GM23338 (cell line): Measurements from ENCODE around the gene UBE2F. TPM values are rescaled to one million over a fixed set of nuclear protein-coding genes. Genes with fewer than 3 reads are reported as not detected.

Experiments
- ATAC-seq: fragments of 200-7000 bp; cut with Tn5 transposase; 3 replicates; pipeline ENCODE4 v1.9.1; 2020
- DNase-seq: peaks from one replicate; pipeline ENCODE4 v3.0.0-alpha.2; 2015; ENCODE audit warnings: low spot score
- H2AFZ ChIP-seq: fragments of 200-600 bp; sonication (generic); 2 replicates; pipeline ENCODE4 v1.8.0; 2016; ENCODE audit warnings: antibody characterized with exemption, mild to moderate bottlenecking, moderate library complexity
- H3F3A ChIP-seq: fragments of 200-600 bp; sonication (generic); replicated peaks from 2 replicates; pipeline ENCODE4 v1.8.0; 2017; ENCODE audit warnings: antibody characterized with exemption, mixed run types, low read depth
- H3K27ac ChIP-seq: fragments of 200-600 bp; sonication (generic); 2 replicates; pipeline ENCODE4 v1.6.1; 2016; ENCODE audit warnings: low read depth
- H3K27me3 ChIP-seq: fragments of 200-600 bp; sonication (generic); 2 replicates; pipeline ENCODE4 v1.8.0; 2016; ENCODE audit warnings: mild to moderate bottlenecking, mixed run types, moderate library complexity; ENCODE audit not compliant: insufficient read depth
- H3K36me3 ChIP-seq: fragments of 200-600 bp; sonication (generic); 2 replicates; pipeline ENCODE4 v1.8.0; 2016; ENCODE audit warnings: mild to moderate bottlenecking; ENCODE audit not compliant: insufficient read depth
- H3K4me1 ChIP-seq: fragments of 200-600 bp; sonication (generic); 2 replicates; pipeline ENCODE4 v1.8.0; 2016; ENCODE audit warnings: mild to moderate bottlenecking, moderate library complexity; ENCODE audit not compliant: insufficient read depth
- H3K4me2 ChIP-seq: fragments of 200-600 bp; sonication (generic); 2 replicates; pipeline ENCODE4 v1.7.1; 2017; ENCODE audit warnings: mixed run types
- H3K4me3 ChIP-seq: fragments of 200-600 bp; sonication (generic); 2 replicates; pipeline ENCODE4 v1.6.1; 2016; ENCODE audit warnings: mixed run types
- H3K79me2 ChIP-seq: fragments of 200-600 bp; sonication (generic); replicated peaks from 2 replicates; pipeline ENCODE4 v1.8.0; 2017; ENCODE audit warnings: mild to moderate bottlenecking; ENCODE audit not compliant: insufficient read depth
- H3K9me2 ChIP-seq: fragments of 200-600 bp; sonication (generic); 2 replicates; pipeline ENCODE4 v1.8.0; 2017; ENCODE audit not compliant: insufficient read depth
- H4K20me1 ChIP-seq: fragments of 200-600 bp; sonication (generic); replicated peaks from 2 replicates; pipeline ENCODE4 v1.8.0; 2017; ENCODE audit warnings: mild to moderate bottlenecking; ENCODE audit not compliant: insufficient read depth
- H3K27ac Mint-ChIP-seq: 2 replicates; pipeline ENCODE4 v1.8.0; 2020; ENCODE audit warnings: inconsistent platforms, mild to moderate bottlenecking, moderate library complexity, mixed read lengths
- H3K27me3 Mint-ChIP-seq: 3 replicates; pipeline ENCODE4 v1.8.0; 2022; ENCODE audit warnings: low read depth, mild to moderate bottlenecking, moderate library complexity, mixed read lengths, inconsistent platforms; ENCODE audit not compliant: insufficient read depth, poor library complexity
- H3K36me3 Mint-ChIP-seq: 3 replicates; pipeline ENCODE4 v1.8.0; 2021; ENCODE audit warnings: low read depth, mild to moderate bottlenecking, inconsistent platforms, moderate library complexity, mixed read lengths
- H3K4me1 Mint-ChIP-seq: 3 replicates; pipeline ENCODE4 v1.8.0; 2020; ENCODE audit warnings: mild to moderate bottlenecking, inconsistent platforms, mixed read lengths
- H3K4me3 Mint-ChIP-seq: 3 replicates; pipeline ENCODE4 v1.8.0; 2021; ENCODE audit warnings: moderate library complexity, mild to moderate bottlenecking, inconsistent platforms, mixed read lengths
- H3K9me3 Mint-ChIP-seq: 3 replicates; pipeline ENCODE4 v1.8.0; 2020; ENCODE audit warnings: moderate library complexity, mild to moderate bottlenecking, inconsistent platforms, mixed read lengths
- CREB1 ChIP-seq: fragments of 250-450 bp; sonication (Bioruptor Pico); IDR thresholded peaks from 2 replicates; pipeline ENCODE4 v1.5.0; 2020; ENCODE audit warnings: low read depth, mild to moderate bottlenecking, moderate library complexity
- CTCF ChIP-seq, 2 experiments: fragments of 200-600 bp in 1 of 2; sonication (generic) in 1 of 2; conservative IDR thresholded peaks; 2 replicates each; pipeline versions ENCODE4 v1.5.1 to v1.6.1; 2016 to 2017; ENCODE audit warnings: antibody characterized with exemption in 2 of 2, low read depth in 2 of 2, mild to moderate bottlenecking in 2 of 2, moderate library complexity in 1 of 2
- EZH2 ChIP-seq: fragments of 200-600 bp; sonication (generic); IDR thresholded peaks from one replicate; pipeline ENCODE4 v1.8.0; 2017; ENCODE audit warnings: antibody characterized with exemption, mild to moderate bottlenecking, low read depth; ENCODE audit not compliant: unreplicated experiment
- EZH2phosphoT487 ChIP-seq: fragments of 200-600 bp; sonication (generic); IDR thresholded peaks from one replicate; pipeline ENCODE4 v1.8.1; 2018; ENCODE audit warnings: antibody characterized with exemption; ENCODE audit not compliant: unreplicated experiment
- NANOG ChIP-seq: IDR thresholded peaks from 2 replicates; pipeline ENCODE4 v1.6.1; 2016; ENCODE audit warnings: antibody characterized with exemption, borderline replicate concordance
- POLR2AphosphoS5 ChIP-seq: IDR thresholded peaks from 2 replicates; pipeline ENCODE4 v1.6.1; 2016; ENCODE audit warnings: antibody characterized with exemption, low read depth
- STAT1 ChIP-seq: IDR thresholded peaks from one replicate; pipeline ENCODE4 v1.6.1; 2016; ENCODE audit warnings: antibody characterized with exemption; ENCODE audit not compliant: unreplicated experiment
- ZNF114 ChIP-seq: fragments of 250-450 bp; sonication (Bioruptor Pico); IDR thresholded peaks from 2 replicates; pipeline ENCODE4 v1.5.0; 2020; ENCODE audit warnings: mild to moderate bottlenecking, moderate library complexity
- ZNF331 ChIP-seq: fragments of 250-450 bp; sonication (Bioruptor Pico); IDR thresholded peaks from 2 replicates; pipeline ENCODE4 v1.5.0; 2020; ENCODE audit warnings: low read depth, mild to moderate bottlenecking, moderate library complexity
- ZNF462 ChIP-seq: fragments of 250-450 bp; sonication (Bioruptor Pico); IDR thresholded peaks from 2 replicates; pipeline ENCODE4 v1.5.0; 2020; ENCODE audit warnings: mild to moderate bottlenecking, moderate library complexity
- polyA plus RNA-seq: library from polyadenylated mRNA; unstranded; fragments of >200 nt; fragmentation: Nextera tagmentation; extraction: Ambion mirVana; gene quantifications from 2 replicates; pipeline ENCODE4 v1.2.1, GENCODE V29; 2016
- total RNA-seq: library from RNA; depleted of rRNA; stranded (reverse); fragments of >200 nt; shearing (Covaris generic); gene quantifications from 2 replicates; pipeline ENCODE4 v1.2.3, GENCODE V29; 2014
- TF ChIP-seq, protein P1 (sequence below): IDR thresholded peaks from one replicate; pipeline ENCODE4 v1.6.1; 2018; ENCODE audit warnings: antibody characterized with exemption; ENCODE audit not compliant: unreplicated experiment

Gene UBE2F
- total and polyA plus RNA-seq, 2 experiments from 2014 or later = 98.2 to 106 TPM

DNA sequence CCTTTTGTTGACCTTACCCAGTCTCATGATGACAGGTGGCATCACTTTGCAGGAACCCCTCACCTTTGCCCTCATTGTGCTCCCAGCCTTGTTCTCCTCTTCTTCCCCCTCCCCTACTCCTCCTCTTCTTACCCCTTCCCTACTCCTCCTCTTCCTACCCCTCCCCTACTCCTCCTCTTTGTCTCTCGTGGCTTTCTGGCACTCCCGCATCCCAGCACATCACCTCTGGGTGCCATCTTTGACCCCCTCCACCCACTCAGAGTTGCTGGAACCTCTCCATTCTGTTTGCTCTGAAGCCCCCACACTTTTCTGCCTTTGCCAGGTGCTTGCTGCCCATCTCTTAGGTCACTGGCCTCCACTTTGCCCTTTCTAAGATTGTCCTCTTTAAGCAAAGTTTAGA is 17.1 kb downstream of the UBE2F start:
- Mint-ChIP-seq H3K36me3 (peaks cover 26% of the 10 kb centered on the region), H3K27me3 (peaks cover 7% of the 10 kb centered on the region), H3K4me1 (peaks cover 29% of the 10 kb centered on the region), H3K27ac (0 out of 2 replicates have a peak overlapping the region, but pooled peaks have one; percentile 0), H3K9me3 (peaks cover 12% of the 10 kb centered on the region; the same call in 2 of the 3 replicates), H3K4me3 (no peak overlapping the region)
- no peaks in the 10 kb centered on the region for H3K36me3 ChIP-seq
- H3K4me2 ChIP-seq = no peak overlapping the region
- TF ChIP-seq STAT1 = no peak
- TF ChIP-seq ZNF462 (CRISPR knock-in tag) = no peak
- TF ChIP-seq EZH2phosphoT487 = no peak
- TF ChIP-seq, protein P1, sequence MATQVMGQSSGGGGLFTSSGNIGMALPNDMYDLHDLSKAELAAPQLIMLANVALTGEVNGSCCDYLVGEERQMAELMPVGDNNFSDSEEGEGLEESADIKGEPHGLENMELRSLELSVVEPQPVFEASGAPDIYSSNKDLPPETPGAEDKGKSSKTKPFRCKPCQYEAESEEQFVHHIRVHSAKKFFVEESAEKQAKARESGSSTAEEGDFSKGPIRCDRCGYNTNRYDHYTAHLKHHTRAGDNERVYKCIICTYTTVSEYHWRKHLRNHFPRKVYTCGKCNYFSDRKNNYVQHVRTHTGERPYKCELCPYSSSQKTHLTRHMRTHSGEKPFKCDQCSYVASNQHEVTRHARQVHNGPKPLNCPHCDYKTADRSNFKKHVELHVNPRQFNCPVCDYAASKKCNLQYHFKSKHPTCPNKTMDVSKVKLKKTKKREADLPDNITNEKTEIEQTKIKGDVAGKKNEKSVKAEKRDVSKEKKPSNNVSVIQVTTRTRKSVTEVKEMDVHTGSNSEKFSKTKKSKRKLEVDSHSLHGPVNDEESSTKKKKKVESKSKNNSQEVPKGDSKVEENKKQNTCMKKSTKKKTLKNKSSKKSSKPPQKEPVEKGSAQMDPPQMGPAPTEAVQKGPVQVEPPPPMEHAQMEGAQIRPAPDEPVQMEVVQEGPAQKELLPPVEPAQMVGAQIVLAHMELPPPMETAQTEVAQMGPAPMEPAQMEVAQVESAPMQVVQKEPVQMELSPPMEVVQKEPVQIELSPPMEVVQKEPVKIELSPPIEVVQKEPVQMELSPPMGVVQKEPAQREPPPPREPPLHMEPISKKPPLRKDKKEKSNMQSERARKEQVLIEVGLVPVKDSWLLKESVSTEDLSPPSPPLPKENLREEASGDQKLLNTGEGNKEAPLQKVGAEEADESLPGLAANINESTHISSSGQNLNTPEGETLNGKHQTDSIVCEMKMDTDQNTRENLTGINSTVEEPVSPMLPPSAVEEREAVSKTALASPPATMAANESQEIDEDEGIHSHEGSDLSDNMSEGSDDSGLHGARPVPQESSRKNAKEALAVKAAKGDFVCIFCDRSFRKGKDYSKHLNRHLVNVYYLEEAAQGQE = no peak
- no peak for TF ChIP-seq CTCF (conservative IDR thresholded peaks at IDR 0.05; ENCODE audit: low read depth in 2 of 2)
- no peak for TF ChIP-seq CREB1
- TF ChIP-seq EZH2 = no peak
- no peak for TF ChIP-seq NANOG
- TF ChIP-seq ZNF114 (CRISPR knock-in tag) = no peak
- no peak for TF ChIP-seq ZNF331 (CRISPR knock-in tag)
- TF ChIP-seq POLR2AphosphoS5 = no peak
- peaks cover 18% of the 10 kb centered on the region for H4K20me1 ChIP-seq
- H3K4me3 ChIP-seq = no peak overlapping the region
- no peaks in the 10 kb centered on the region for H3K27me3 ChIP-seq
- H3K9me2 ChIP-seq = no peaks in the 10 kb centered on the region
- DNase-seq = no peak
- H3F3A ChIP-seq = no peaks in the 10 kb centered on the region
- H3K4me1 ChIP-seq = no peaks in the 10 kb centered on the region
- H3K27ac ChIP-seq = no peak overlapping the region
- H2AFZ ChIP-seq = no peak overlapping the region
- H3K79me2 ChIP-seq = peaks cover 91% of the 10 kb centered on the region
- ATAC-seq = no peak
